Measurements from ENCODE around the gene MAP3K13.
A peak's percentile ranks its signal among the peaks of the same experiment; 100 is the strongest.

Gene MAP3K13

DNA sequence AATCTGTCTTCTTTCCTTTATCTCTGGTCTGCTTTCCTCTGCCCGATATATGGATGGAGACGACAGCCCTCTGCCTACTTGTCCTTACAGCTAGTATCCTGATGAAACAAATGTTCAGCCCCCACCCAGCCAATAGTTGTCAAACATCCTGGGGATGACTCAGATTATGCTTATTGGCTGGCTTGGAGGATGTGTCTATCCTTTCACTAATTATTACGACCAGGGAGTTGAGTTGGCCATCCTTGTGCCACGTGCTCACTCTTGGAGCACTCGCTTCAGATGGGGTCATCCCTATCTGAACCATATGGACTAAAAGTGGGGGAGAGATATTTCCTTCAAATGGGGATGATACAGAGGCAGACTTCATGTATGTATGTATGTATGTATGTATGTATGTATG, 6.4 kb upstream of the MAP3K13 start:
- no peaks in the 10 kb centered on the region for H3K9me3 ChIP-seq (ENCODE audit: control insufficient read depth, insufficient read depth, low read length)
- no peaks in the 10 kb centered on the region for H3K79me2 ChIP-seq (ENCODE audit: control insufficient read depth, low read length)
- no peaks in the 10 kb centered on the region for H4K20me1 ChIP-seq (ENCODE audit: control insufficient read depth, insufficient read depth, low read depth, low read length)
- no peaks in the 10 kb centered on the region for H3K4me1 ChIP-seq (ENCODE audit: control insufficient read depth, low read length)
- TF ChIP-seq EZH2phosphoT487 (IDR thresholded peaks at IDR 0.05; ENCODE audit: borderline replicate concordance, low read length) = no peak
- TF ChIP-seq, protein P1, sequence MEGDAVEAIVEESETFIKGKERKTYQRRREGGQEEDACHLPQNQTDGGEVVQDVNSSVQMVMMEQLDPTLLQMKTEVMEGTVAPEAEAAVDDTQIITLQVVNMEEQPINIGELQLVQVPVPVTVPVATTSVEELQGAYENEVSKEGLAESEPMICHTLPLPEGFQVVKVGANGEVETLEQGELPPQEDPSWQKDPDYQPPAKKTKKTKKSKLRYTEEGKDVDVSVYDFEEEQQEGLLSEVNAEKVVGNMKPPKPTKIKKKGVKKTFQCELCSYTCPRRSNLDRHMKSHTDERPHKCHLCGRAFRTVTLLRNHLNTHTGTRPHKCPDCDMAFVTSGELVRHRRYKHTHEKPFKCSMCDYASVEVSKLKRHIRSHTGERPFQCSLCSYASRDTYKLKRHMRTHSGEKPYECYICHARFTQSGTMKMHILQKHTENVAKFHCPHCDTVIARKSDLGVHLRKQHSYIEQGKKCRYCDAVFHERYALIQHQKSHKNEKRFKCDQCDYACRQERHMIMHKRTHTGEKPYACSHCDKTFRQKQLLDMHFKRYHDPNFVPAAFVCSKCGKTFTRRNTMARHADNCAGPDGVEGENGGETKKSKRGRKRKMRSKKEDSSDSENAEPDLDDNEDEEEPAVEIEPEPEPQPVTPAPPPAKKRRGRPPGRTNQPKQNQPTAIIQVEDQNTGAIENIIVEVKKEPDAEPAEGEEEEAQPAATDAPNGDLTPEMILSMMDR (IDR thresholded peaks at IDR 0.05; ENCODE audit: low read depth, low read length, poor library complexity, severe bottlenecking) = no peak
- no peaks in the 10 kb centered on the region for H3F3A ChIP-seq (ENCODE audit: control insufficient read depth, insufficient read depth)
- H3K36me3 ChIP-seq (ENCODE audit: control insufficient read depth, low read length) = no peaks in the 10 kb centered on the region
- no peaks in the 10 kb centered on the region for H3K9me2 ChIP-seq (replicated peaks; ENCODE audit: control insufficient read depth, low read length)
- H3K27ac ChIP-seq (ENCODE audit: low read depth, low read length) = no peak overlapping the region
- no peak overlapping the region for H3K4me3 ChIP-seq (ENCODE audit: low read length)
- no peak overlapping the region for H3K4me2 ChIP-seq (ENCODE audit: low read length)
- H3K27me3 ChIP-seq (ENCODE audit: control insufficient read depth, low read length) = peaks cover 3% of the 10 kb centered on the region; the same call in 1 of the 2 replicates

DNA sequence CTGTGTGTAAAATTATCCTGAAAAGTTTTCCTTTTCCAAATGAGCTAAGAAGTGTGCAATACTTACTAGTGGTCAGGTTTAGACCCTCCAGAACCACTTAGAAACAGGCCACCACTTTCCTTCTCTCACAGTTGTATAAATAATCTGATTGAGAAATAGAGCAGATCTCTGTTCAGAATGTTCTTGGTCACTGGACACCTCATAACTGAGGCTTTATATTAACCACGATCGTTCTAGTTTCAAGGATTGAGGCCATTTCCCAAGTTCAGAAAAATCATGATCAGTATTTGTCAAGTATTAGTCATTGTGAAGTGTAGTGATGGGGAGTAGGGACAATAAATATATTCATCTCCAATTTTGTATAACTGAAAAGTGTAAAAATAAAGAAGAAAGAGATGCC, 1.0 kb upstream of the MAP3K13 start:
- Histone ChIP-seq H3K4me1 (ENCODE audit: control insufficient read depth, low read length) (0 out of 2 replicates have a peak, but pooled peaks cover 3% of the 10 kb centered on the region), H3K4me3 (ENCODE audit: low read length) (no peak overlapping the region), H3K27me3 (ENCODE audit: control insufficient read depth, low read length) (peaks cover 28% of the 10 kb centered on the region), H3K27ac (ENCODE audit: low read depth, low read length) (no peak overlapping the region), H3K36me3 (ENCODE audit: control insufficient read depth, low read length) (no peaks in the 10 kb centered on the region), H3K9me3 (ENCODE audit: control insufficient read depth, insufficient read depth, low read length) (no peaks in the 10 kb centered on the region), H3K9me2 (replicated peaks; ENCODE audit: control insufficient read depth, low read length) (no peaks in the 10 kb centered on the region), H3K79me2 (ENCODE audit: control insufficient read depth, low read length) (no peaks in the 10 kb centered on the region), H3K4me2 (ENCODE audit: low read length) (no peak overlapping the region), H3F3A (ENCODE audit: control insufficient read depth, insufficient read depth) (no peaks in the 10 kb centered on the region), H4K20me1 (ENCODE audit: control insufficient read depth, insufficient read depth, low read depth, low read length) (no peaks in the 10 kb centered on the region)
- TF ChIP-seq, protein P1 (IDR thresholded peaks at IDR 0.05; ENCODE audit: low read depth, low read length, poor library complexity, severe bottlenecking) = no peak
- TF ChIP-seq EZH2phosphoT487 (IDR thresholded peaks at IDR 0.05; ENCODE audit: borderline replicate concordance, low read length) = no peak

DNA sequence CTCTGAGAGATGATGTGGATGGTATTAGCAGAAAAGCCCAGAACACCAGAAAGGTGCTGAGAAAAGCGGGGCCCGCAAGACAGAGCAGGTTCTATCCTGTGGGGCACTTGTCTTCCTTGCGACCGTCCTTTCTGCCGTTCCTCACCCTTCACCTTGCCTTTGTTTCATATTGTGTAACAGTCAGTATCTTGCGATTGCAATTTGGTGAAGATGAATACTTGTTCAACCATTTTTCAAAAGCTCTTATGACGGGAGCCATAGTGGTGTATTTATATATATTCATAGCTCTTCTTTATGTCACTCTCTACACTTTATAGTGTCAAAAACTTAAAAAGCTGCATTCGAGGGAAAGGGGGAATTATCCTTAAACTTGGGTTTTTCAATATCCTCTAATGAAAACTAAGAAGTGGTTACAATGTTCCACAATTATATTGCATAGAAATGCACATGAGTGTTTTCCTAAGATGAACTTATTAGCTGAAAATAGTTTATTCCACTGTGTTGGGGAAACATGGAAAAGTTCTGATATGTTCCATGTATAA, 797 bp downstream of the MAP3K13 start:
- Histone ChIP-seq H3K36me3 (ENCODE audit: control insufficient read depth, low read length) (no peaks in the 10 kb centered on the region), H3K4me3 (ENCODE audit: low read length) (peak overlapping the region; percentile 53), H3K27ac (ENCODE audit: low read depth, low read length) (no peak overlapping the region), H3K79me2 (ENCODE audit: control insufficient read depth, low read length) (no peaks in the 10 kb centered on the region), H3K4me2 (ENCODE audit: low read length) (peak overlapping the region; percentile 62; the same call in 1 of the 2 replicates), H3K9me3 (ENCODE audit: control insufficient read depth, insufficient read depth, low read length) (no peaks in the 10 kb centered on the region), H3K9me2 (replicated peaks; ENCODE audit: control insufficient read depth, low read length) (no peaks in the 10 kb centered on the region), H4K20me1 (ENCODE audit: control insufficient read depth, insufficient read depth, low read depth, low read length) (no peaks in the 10 kb centered on the region), H3K27me3 (ENCODE audit: control insufficient read depth, low read length) (peaks cover 31% of the 10 kb centered on the region), H3F3A (ENCODE audit: control insufficient read depth, insufficient read depth) (no peaks in the 10 kb centered on the region), H3K4me1 (ENCODE audit: control insufficient read depth, low read length) (0 out of 2 replicates have a peak, but pooled peaks cover 3% of the 10 kb centered on the region)
- TF ChIP-seq EZH2phosphoT487 (IDR thresholded peaks at IDR 0.05; ENCODE audit: borderline replicate concordance, low read length) = no peak; the same call in 1 of the 2 replicates
- TF ChIP-seq, protein P1 (IDR thresholded peaks at IDR 0.05; ENCODE audit: low read depth, low read length, poor library complexity, severe bottlenecking) = no peak

Measured in DOHH2 (cell line).